Measurements from ENCODE around the gene MAP3K19.
"Not testable (repeated sequence)": the region's sequence is repeated elsewhere in the genome, so short reads cannot be mapped to it uniquely, and the experiment has no call there.

Gene MAP3K19

GRCh38 chr2:134979221-134979620 lies 68.0 kb downstream of the MAP3K19 start (continued):
- TF ChIP-seq ZFP41 (tag by site-specific recombination; IDR thresholded peaks at IDR 0.05; ENCODE audit: borderline replicate concordance): no peak
- no peak for TF ChIP-seq EGR2 (tag by site-specific recombination; IDR thresholded peaks at IDR 0.05; ENCODE audit: low read depth)
- TF ChIP-seq MYNN (tag by site-specific recombination; IDR thresholded peaks at IDR 0.05; ENCODE audit: borderline replicate concordance): no peak
- TF ChIP-seq ZNF768 (tag by site-specific recombination; IDR thresholded peaks at IDR 0.05): no peak

- not testable (repeated sequence) for H3K36me3 ChIP-seq (ENCODE audit: control insufficient read depth in 2 of 2, insufficient read depth in 1 of 2, low read length in 2 of 2); H3K9me3 ChIP-seq (ENCODE audit: control insufficient read depth, insufficient read depth, low read depth, low read length); H3K4me1 ChIP-seq (ENCODE audit: control insufficient read depth, insufficient read depth, low read length); H3K27ac ChIP-seq (ENCODE audit: extremely low read depth, low read depth, low read length); H3K4me3 ChIP-seq (ENCODE audit: low read depth, low read length)
- ChIA-PET CTCF (interaction anchor here (0.6 to 1.5 kb wide), 3 partner anchors 12 to 1405 kb away, joined by 4 to 10 read pairs (median 5); no protein-coding TSS in a partner anchor), POLR2A (interaction anchor here (0.7 kb wide), 1 partner anchor 47 kb away, joined by 4 read pairs; no protein-coding TSS in a partner anchor)
These were observed 70.1 kb downstream of the MAP3K19 start for GRCh38 chr2:134977104-134977503.

- CTCF ChIA-PET: no interaction called here
- Histone ChIP-seq H3K36me3 (ENCODE audit: control insufficient read depth in 2 of 2, insufficient read depth in 1 of 2, low read length in 2 of 2) (no peaks in the 10 kb centered on the region), H3K27ac (ENCODE audit: extremely low read depth, low read depth, low read length) (no peak overlapping the region), H3K4me3 (ENCODE audit: low read depth, low read length) (no peak overlapping the region), H3K9me3 (ENCODE audit: control insufficient read depth, insufficient read depth, low read depth, low read length) (no peaks in the 10 kb centered on the region), H3K4me1 (ENCODE audit: control insufficient read depth, insufficient read depth, low read length) (no peaks in the 10 kb centered on the region)
- TF ChIP-seq ZNF157 (tag by site-specific recombination; IDR thresholded peaks at IDR 0.05): no peak
- POLR2A ChIA-PET: no interaction called here
These were observed 71.1 kb downstream of the MAP3K19 start for GRCh38 chr2:134976074-134976702.

- Histone ChIP-seq H3K4me3 (ENCODE audit: low read depth, low read length) (no peak overlapping the region), H3K27ac (ENCODE audit: extremely low read depth, low read depth, low read length) (no peak overlapping the region), H3K36me3 (ENCODE audit: control insufficient read depth in 2 of 2, insufficient read depth in 1 of 2, low read length in 2 of 2) (no peaks in the 10 kb centered on the region), H3K9me3 (ENCODE audit: control insufficient read depth, insufficient read depth, low read depth, low read length) (no peaks in the 10 kb centered on the region), H3K4me1 (ENCODE audit: control insufficient read depth, insufficient read depth, low read length) (no peaks in the 10 kb centered on the region)
- TF ChIP-seq ZNF585B (tag by site-specific recombination; IDR thresholded peaks at IDR 0.05): no peak
- TF ChIP-seq ZNF600 (tag by site-specific recombination; IDR thresholded peaks at IDR 0.05): no peak
- ChIA-PET POLR2A (no interaction called here), CTCF (no interaction called here)
These were observed 71.8 kb downstream of the MAP3K19 start for GRCh38 chr2:134975281-134976009.

- ChIA-PET CTCF (no interaction called here), POLR2A (no interaction called here)
- no peaks in the 10 kb centered on the region for H3K36me3 ChIP-seq (ENCODE audit: control insufficient read depth in 2 of 2, insufficient read depth in 1 of 2, low read length in 2 of 2)
- H3K4me1 ChIP-seq (ENCODE audit: control insufficient read depth, insufficient read depth, low read length): no peaks in the 10 kb centered on the region
- TF ChIP-seq TRIM28 (IDR thresholded peaks at IDR 0.05; ENCODE audit: borderline replicate concordance, low read length) (0 out of 2 replicates have a peak, but pooled peaks have one; percentile 22), ZNF561 (tag by site-specific recombination; IDR thresholded peaks at IDR 0.05; ENCODE audit: borderline replicate concordance) (no peak), PRDM1 (tag by site-specific recombination; IDR thresholded peaks at IDR 0.05) (peak; percentile 45; the same call in 1 of the 2 replicates), KLF9 (tag by site-specific recombination; IDR thresholded peaks at IDR 0.05; ENCODE audit: low read depth) (no peak), ZEB2 (tag by site-specific recombination; IDR thresholded peaks at IDR 0.05) (no peak), SETDB1 (IDR thresholded peaks at IDR 0.05; ENCODE audit: insufficient read length, low read length) (peak; percentile 92)
- no peaks in the 10 kb centered on the region for H3K9me3 ChIP-seq (ENCODE audit: control insufficient read depth, insufficient read depth, low read depth, low read length)
- H3K27ac ChIP-seq (ENCODE audit: extremely low read depth, low read depth, low read length): no peak overlapping the region
- H3K4me3 ChIP-seq (ENCODE audit: low read depth, low read length): no peak overlapping the region
These were observed 73.8 kb downstream of the MAP3K19 start for GRCh38 chr2:134973241-134974138.

GRCh38 chr2:134967166-134967565 lies 80.1 kb downstream of the MAP3K19 start:
- H3K27ac ChIP-seq (ENCODE audit: extremely low read depth, low read depth, low read length); H3K36me3 ChIP-seq (ENCODE audit: control insufficient read depth in 2 of 2, insufficient read depth in 1 of 2, low read length in 2 of 2); POLR2A ChIA-PET; H3K9me3 ChIP-seq (ENCODE audit: control insufficient read depth, insufficient read depth, low read depth, low read length); H3K4me3 ChIP-seq (ENCODE audit: low read depth, low read length); H3K4me1 ChIP-seq (ENCODE audit: control insufficient read depth, insufficient read depth, low read length); CTCF ChIA-PET: not testable (repeated sequence)

Data from HEK293 (cell line).